HG03159 (cell line): ENCODE measurements around the gene CYLC2.

Source experiments
- ATAC-seq: cut with Tn5 transposase; IDR thresholded peaks from one replicate; pipeline ENCODE4 v1.9.1; 2021; ENCODE audit warnings: mild to moderate bottlenecking, moderate library complexity; ENCODE audit not compliant: unreplicated experiment

The CYLC2 gene, protein sequence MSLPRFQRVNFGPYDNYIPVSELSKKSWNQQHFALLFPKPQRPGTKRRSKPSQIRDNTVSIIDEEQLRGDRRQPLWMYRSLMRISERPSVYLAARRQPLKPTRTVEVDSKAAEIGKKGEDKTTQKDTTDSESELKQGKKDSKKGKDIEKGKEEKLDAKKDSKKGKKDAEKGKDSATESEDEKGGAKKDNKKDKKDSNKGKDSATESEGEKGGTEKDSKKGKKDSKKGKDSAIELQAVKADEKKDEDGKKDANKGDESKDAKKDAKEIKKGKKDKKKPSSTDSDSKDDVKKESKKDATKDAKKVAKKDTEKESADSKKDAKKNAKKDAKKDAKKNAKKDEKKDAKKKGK

DNA sequence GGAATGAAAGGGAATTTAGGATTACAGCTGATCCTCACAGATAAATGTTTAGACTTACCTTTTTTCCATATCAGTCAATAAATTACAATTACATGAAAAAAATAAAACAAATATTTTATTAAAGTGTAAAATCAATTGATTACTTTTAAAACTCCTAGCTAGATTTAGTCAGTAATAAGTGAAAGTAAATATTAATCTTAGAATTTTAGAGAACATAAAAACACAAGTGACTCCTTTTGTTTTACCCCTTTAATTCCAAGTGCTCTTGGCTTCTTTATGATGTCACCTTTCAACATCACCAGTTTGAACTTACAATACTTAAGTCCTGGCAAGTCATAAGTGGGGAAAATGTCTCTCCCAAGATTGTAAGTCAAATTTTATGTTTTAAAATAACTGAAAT lies at the start of gene CYLC2:
CYLC2 (plus strand) TSS at position 301 of the 400 bp plus-strand sequence; CDS start at position 349, 48 bp downstream.
- no peak for ATAC-seq

DNA sequence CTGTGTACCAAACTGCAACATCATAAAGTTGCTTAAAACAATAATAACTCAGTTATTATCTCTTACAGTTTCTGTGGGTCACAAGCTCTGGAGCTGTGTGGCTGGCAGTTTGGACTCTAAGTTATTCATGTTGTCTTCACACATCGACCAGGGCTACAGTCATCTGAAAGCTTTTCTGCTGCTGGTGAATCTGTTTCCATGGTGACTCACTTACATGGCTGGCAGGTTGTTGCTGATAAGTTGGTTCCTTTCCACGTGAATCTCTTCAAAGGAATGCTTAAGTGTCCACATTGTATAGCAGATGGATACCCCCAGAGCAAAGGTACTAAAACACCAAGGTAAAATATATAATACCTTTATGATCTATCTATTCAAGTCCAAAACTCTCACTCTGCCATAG lies 44.8 kb upstream of the CYLC2 start:
- ATAC-seq, result no peak

DNA sequence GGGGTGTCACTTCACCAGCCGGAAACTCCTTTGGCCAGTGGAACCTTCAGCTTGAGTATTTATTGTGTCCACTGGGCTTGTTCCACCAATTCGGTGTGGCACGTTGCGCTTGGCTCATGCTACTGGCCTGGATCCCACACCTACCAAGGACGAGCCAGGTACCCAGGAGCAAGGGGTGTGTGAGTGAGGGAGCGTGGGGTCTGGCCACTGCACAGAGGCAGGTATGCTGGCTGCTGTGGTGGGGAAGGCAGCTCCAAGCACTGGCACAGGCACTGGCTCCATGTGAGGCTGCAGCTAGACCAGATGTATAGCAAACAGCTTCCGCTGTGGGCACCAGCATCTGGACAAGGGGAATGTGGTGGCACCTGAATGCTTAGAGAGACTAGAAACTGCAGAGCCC lies 28.1 kb upstream of the CYLC2 start:
- no peak for ATAC-seq

DNA sequence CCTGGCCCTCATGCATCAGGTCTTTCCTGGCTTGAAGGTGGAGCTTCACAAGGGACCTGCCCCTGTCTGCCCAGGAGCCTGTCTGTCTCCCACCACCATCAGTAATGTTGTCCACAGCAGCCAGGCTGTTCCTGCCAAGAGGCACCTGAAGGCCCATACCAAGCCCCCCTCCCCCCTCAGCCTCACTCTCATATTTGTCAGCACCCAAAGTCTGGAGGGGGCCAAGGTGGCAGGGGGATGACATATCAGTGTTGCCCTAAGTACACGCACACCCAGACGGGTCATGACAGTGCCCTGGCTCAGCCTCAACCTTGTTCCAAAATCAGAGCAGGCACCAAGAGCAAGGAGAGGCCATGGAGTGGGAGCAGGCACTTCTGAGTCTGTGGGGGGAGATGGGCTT lies 27.2 kb upstream of the CYLC2 start:
- ATAC-seq, result no peak

DNA sequence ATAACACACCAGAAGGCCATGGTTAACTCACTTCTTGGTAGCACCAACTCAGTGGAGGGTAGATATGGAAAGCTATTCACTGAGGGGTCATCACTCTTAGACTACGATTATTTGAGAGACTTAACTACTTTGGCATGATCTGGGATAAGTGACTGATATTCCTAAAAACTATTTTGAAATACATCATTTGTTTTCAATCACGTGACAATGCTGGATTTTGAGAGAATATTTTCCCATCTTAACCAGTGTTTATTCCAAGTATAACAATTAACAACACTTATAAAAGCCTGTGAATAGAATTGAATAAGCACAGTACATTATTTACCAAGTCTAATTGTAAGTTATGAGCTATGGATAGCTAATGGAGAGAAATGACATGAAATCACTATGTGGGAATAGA lies 22.4 kb upstream of the CYLC2 start:
- ATAC-seq, result no peak

DNA sequence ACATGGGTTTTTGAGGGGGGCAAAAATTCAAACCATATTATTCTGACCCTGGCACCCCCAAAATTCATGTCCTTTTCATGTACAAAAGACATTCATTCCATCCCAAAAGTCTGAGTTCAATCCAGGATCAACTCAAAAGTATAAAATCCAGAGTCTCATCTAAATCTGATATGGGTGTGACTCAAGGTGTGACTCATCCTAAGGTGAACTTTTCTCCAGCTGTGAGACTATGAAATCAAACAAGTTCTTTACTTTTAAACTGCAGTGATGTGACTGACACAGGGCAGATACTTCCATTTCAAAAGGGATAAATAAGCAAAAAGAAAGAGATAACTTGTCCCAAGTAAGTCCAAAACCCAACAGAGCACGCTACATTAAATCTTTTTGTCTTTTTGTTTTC lies 20.6 kb upstream of the CYLC2 start:
- ATAC-seq, result no peak

DNA sequence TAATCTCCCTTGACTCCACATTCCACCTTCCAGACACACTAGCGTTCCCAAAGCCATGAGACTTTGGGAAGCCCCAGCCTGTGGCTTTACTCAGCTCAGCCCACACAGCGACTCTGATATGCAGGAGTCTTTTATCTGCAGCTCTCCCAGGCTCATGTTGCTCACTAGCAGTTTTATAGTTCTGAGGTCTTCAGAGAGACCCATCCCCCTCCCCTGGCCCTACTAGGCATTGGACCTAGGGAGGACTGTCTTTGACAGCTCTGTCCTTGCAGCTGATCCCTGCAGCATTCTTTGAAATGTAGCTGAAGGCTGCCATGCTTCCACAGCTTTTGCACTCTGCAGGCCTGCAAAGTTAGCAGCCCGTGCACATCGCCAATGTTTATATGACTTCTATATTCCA lies 19.9 kb upstream of the CYLC2 start:
- no peak for ATAC-seq

DNA sequence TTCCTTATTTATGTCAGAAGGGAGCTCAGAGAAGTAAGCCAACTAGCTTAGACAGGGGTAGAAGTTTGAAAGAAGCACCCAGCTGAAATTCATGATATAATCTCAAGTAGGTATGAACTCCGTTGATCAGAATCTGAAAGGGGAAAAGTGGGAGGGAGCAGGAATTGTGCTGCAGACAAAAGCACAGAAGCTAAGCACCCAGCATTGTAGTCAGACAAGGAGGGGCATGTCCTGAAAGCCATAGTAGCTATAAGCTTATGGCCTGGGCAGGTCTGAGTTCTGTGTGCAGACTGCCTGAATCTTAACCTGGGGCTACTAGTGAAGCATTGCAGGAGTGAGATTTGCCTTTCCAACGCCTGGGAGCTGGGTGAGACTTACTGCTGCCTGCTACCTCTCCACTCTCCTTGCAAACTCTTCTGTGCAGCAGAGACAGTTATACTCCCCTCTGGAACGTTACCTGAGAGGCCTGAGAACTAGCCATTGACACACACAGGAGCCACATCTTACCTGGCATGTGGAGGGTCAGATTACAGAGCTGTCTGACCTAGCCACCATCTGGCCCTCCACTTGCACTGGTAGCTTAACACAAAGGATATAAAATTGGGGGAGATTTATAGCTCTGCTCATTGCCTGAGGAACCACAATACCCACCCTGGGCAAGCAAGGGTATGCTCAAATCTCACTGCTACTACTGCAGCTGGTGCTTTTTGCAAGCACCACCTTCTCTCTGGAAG lies 9.8 kb upstream of the CYLC2 start:
- ATAC-seq, result no peak

DNA sequence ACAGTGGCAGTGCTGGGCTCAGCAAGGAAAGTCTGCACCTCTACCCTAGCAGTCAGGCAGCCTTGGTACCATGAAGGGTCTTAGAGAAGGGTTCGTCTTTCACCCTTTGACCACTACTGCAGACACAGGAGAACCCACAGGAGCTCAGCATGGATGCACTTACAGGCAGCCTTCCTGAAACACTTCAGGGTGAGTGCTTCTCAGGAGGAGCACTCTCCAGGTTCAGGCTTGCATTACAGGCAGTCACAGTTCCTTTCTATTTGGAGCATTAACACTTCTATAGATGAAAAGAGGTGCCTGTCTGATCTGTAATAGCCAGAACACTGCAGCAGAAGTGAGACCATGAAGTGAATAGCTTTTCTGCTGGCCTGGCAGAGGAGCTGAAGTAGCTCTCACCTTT lies 8.7 kb upstream of the CYLC2 start:
- no peak for ATAC-seq

DNA sequence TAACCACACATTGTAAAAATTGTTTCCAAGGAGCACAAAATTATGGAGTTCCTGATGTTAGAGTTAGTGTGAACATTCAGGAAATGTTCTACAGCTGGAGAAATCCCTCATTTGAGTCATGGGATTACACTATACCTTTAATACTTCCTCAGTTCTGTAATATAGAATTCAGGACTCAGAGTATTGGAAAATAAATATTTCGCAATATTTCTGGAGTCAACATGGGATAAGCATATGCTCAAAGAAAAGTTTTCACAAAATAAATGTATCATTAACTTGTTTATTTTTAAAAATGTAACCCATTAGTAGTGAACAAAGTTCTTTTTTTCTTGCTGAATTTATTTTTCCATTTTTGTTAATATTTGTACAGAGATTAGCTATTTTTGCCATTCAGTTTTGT lies 8.6 kb downstream of the CYLC2 start:
- ATAC-seq, result no peak

DNA sequence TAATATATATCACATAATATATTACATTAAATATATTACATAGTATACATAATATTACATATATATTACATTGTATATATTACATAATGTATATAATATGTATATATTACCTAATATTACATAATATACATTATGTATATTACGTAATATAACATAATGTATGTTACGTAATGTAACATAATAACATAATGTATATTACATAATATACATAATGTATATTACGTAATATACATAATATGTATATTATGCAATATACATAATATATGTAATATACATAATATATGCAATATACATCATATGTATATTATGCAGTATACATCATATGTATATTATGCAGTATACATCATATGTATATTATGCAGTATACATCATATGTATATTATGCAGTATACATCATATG lies 19.1 kb downstream of the CYLC2 start:
- ATAC-seq, result no peak

DNA sequence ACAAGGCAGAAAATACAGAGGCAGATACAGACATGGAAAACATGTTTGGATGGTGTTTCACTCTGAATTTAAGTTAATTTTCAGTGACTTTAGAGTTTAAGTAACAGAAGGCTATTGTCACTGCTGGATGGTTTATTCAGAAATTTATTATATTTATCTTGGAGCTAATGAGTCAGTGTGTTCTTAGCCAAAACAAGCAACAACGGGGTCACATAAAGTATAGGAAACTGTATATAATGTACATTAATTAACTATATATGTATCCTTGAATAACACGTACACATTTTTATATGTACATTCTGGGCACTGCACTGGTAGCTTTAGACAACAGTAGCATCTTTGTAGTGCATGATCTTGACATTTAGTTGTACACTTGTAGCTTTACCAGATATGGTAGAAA lies 30.7 kb downstream of the CYLC2 start:
- ATAC-seq, result no peak

DNA sequence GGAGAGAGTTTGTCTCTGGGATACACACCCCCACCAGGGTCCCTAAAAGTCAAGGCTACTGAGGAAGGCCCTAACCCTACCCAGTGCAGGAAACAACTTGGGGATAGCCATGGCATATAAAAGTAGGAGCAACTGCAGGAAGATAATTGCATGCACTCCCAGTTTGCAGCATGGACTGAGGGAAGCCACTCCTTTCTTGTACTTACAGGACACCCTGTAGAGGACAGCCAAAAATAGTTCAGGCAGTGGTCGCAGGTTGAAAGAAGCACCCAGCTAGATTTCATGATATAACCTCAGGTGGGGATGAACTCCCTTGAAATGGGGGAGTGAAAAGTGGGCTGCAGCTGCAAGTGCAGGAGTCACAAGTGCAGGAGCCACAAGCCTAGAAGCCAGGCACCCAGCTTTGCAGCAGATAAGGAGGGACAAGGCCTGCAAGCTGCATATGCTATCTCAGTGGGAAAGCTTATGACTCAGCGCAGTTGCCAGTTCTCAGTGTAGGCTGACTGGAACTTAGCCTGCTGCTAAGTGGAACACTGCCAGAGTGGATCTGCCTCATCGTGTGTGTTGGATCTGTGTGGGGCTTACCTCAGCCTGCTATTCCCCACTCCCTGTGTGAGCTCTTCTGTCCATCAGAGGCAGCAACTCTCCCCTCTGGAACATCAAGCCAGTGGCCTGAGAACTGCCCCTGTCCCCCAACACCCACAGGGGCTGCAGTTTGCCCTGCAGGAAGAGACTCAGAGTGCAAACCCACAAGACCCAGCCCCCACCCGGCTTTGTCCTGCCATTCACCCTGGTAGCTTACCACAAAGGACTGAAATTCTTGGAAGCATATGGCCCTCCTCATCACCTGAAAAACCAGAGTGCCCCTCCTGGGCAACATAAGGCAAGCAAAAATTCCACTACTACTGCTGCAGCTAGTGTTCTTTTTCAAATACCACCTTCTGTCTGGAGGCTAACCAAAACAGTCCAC lies 42.7 kb downstream of the CYLC2 start:
- ATAC-seq, result no peak

DNA sequence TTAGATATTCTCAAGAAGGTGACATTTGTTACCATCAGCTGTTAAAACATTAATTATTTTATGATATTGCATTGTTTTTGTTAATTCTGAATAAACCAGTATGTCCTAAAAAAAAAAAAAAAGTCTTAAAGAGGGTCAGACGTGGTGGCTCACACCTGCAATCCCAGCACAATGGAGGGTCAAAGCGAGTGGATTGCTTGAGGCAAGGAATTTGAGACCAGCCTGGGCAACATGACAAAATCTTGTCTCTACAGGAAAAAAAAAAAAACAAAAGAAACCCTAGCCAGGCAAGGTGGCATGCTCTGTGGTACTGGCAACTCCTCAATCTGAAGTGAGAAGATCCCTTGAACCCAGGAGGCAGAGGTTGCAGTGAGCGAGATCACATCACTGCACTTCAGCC lies 46.8 kb downstream of the CYLC2 start:
- no peak for ATAC-seq
